ENCODE data around the gene TMEM40. TPM values are rescaled to one million over a fixed set of nuclear protein-coding genes. Genes with fewer than 3 reads are reported as not detected.
"Not testable (repeated sequence)": the region's sequence is repeated elsewhere in the genome, so short reads cannot be mapped to it uniquely, and the experiment has no call there.

Gene TMEM40
- total RNA-seq, 4 donors from 2014 or later, result not detected

- intact Hi-C loops (cut with DNase I), result no loop called here
- DNase-seq, result no peak
- TF ChIP-seq POLR2A (IDR thresholded peaks at IDR 0.05), result no peak
- TF ChIP-seq CTCF (IDR thresholded peaks at IDR 0.05), result no peak
- 55 to 61% methylated on average over 4 of the region's 4 CpGs for WGBS, 2 donors
- Histone ChIP-seq H3K4me3 (replicated peaks in 1 of 3) (no peak overlapping the region), H3K4me1 (no peaks in the 10 kb centered on the region), H3K36me3 (no peaks in the 10 kb centered on the region), H3K27ac (no peak overlapping the region), H3K9me3 (no peaks in the 10 kb centered on the region), H3K27me3 (no peaks in the 10 kb centered on the region)
Measured at GRCh38 chr3:12785096-12785495, 26.0 kb upstream of the TMEM40 start.

- no peak overlapping the region for H3K4me3 ChIP-seq (replicated peaks in 1 of 3)
- H3K27ac ChIP-seq, result no peak overlapping the region
- no peaks in the 10 kb centered on the region for H3K36me3 ChIP-seq
- H3K4me1 ChIP-seq, result no peaks in the 10 kb centered on the region
- no peaks in the 10 kb centered on the region for H3K9me3 ChIP-seq
- intact Hi-C loops (cut with DNase I), result no loop called here
- WGBS, 2 donors, result 77 to 81% methylated on average over 6 of the region's 6 CpGs
- no peak for TF ChIP-seq CTCF (IDR thresholded peaks at IDR 0.05)
- no peak for TF ChIP-seq POLR2A (IDR thresholded peaks at IDR 0.05)
- no peak for DNase-seq
- no peaks in the 10 kb centered on the region for H3K27me3 ChIP-seq
Measured at GRCh38 chr3:12782172-12782815, 23.2 kb upstream of the TMEM40 start.

DNA sequence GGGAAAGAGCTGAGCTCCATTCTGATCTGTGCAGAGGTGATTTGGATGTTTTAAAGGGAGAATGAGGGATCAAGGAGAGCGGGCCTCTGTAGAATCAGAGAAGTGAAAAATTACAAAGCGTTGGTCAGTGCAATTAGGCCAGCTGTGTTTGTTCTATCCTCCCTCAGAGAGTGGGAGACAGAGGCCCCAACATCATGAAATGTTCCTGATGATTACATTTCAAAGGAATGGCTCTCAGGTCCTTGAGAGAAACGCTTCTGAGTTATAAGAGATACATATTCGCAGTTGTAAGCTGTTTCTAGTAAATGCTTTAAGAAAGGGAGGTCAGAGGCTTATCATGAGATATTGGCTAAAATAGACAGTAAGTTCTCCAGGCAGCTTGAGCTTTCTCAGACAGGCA lies 21.7 kb upstream of the TMEM40 start:
- no peak for TF ChIP-seq POLR2A (IDR thresholded peaks at IDR 0.05)
- no peak for TF ChIP-seq CTCF (IDR thresholded peaks at IDR 0.05)
- Histone ChIP-seq H3K9me3 (no peaks in the 10 kb centered on the region), H3K4me1 (no peaks in the 10 kb centered on the region), H3K36me3 (no peaks in the 10 kb centered on the region), H3K27ac (no peak overlapping the region), H3K27me3 (no peaks in the 10 kb centered on the region), H3K4me3 (replicated peaks in 1 of 3) (no peak overlapping the region)
- 72 to 74% methylated on average over 4 of the region's 4 CpGs for WGBS, 2 donors
- intact Hi-C loops (cut with DNase I), result no loop called here
- no peak for DNase-seq

DNA sequence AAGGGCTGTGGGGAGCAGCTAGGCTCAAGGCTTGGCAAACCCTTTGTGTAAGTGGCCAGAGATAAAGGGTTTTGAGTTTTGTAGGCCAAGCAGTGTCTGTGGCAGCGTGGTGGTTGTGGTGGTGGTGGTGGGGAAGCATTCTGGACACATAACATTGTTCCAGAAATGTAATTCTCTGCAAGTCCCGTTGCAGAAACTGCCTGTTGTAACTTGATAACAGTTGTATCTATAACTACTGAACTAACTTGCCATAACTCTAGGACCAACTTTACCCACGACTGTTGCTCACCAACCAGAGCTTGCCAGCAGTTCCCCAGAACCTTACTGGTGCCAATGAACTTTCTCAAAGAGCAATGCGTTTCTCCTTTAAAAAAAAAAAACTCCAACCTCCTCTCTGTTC lies 18.1 kb upstream of the TMEM40 start:
- Histone ChIP-seq H3K4me3 (replicated peaks in 1 of 3) (no peak overlapping the region), H3K9me3 (no peaks in the 10 kb centered on the region), H3K4me1 (no peaks in the 10 kb centered on the region), H3K27ac (no peak overlapping the region), H3K36me3 (no peaks in the 10 kb centered on the region), H3K27me3 (no peaks in the 10 kb centered on the region)
- intact Hi-C loops (cut with DNase I), result no loop called here
- TF ChIP-seq CTCF (IDR thresholded peaks at IDR 0.05), result no peak
- no peak for TF ChIP-seq POLR2A (IDR thresholded peaks at IDR 0.05)
- DNase-seq, result no peak
- WGBS, 2 donors, result 66 to 75% methylated on average over 4 of the region's 4 CpGs

GRCh38 chr3:12775970-12776369 lies 16.9 kb upstream of the TMEM40 start:
- whole genome bisulfite sequencing, 2 donors, result 74% methylated on average over 6 of the region's 6 CpGs
- intact Hi-C loops (cut with DNase I); H3K9me3 ChIP-seq; DNase-seq; H3K36me3 ChIP-seq; H3K4me1 ChIP-seq; H3K27ac ChIP-seq; H3K27me3 ChIP-seq; H3K4me3 ChIP-seq (replicated peaks in 1 of 3): not testable (repeated sequence)

DNA sequence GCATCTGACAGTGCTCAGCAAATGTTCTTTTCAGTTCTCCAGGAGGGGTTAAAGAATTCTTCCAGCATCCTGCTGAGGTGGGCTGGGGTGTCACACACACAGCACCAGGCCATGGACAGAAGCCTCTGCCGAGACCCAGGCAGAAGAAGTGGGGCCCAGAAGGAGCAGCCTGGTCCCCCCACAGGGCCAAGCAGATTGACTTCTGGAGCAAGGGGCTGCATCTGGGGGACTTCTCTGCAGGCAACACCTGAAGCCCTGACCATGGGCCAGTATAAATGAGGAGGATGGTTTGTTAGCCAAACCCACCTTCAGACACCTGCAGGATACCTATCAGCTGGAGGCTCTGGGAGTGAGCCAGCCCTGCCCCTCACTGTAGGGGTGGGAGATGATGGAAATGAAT lies 16.2 kb upstream of the TMEM40 start:
- H3K27ac ChIP-seq, result no peak overlapping the region
- no peaks in the 10 kb centered on the region for H3K36me3 ChIP-seq
- intact Hi-C loops (cut with DNase I), result no loop called here
- no peaks in the 10 kb centered on the region for H3K9me3 ChIP-seq
- H3K4me3 ChIP-seq (replicated peaks in 1 of 3), result no peak overlapping the region
- no CpG with 5 or more reads among the region's 1 CpG for whole genome bisulfite sequencing, 2 donors
- no peaks in the 10 kb centered on the region for H3K4me1 ChIP-seq
- no peak for DNase-seq
- TF ChIP-seq POLR2A (IDR thresholded peaks at IDR 0.05) (no peak), CTCF (IDR thresholded peaks at IDR 0.05) (no peak)
- H3K27me3 ChIP-seq, result no peaks in the 10 kb centered on the region

All from thyroid gland (tissue), 4 donors.